Measurements from ENCODE around the gene ANKRD44.

- TF ChIP-seq CTCF (IDR thresholded peaks at IDR 0.05; ENCODE audit: low read depth, low read length) (no peak), POLR2A (IDR thresholded peaks at IDR 0.05; ENCODE audit: extremely low read depth, insufficient read length) (no peak), MYC (IDR thresholded peaks at IDR 0.05; ENCODE audit: low read depth, low read length) (no peak), MAX (IDR thresholded peaks at IDR 0.05; ENCODE audit: low read depth, low read length) (no peak)
Observed at GRCh38 chr2:197219636-197220035, 90.9 kb downstream of the ANKRD44 start.

All from NB4 (cell line).